Neural cell (in vitro differentiated cells): Measurements from ENCODE around the gene PLXNA2.

ENCODE experiments used
- CTCF ChIP-seq: fragments of 450-650 bp; IDR thresholded peaks from 2 replicates; pipeline ENCODE4 v1.5.1; 2014; ENCODE audit warnings: antibody characterized with exemption, mild to moderate bottlenecking, moderate library complexity; ENCODE audit not compliant: poor library complexity, severe bottlenecking
- EP300 ChIP-seq: fragments of 450-650 bp; conservative IDR thresholded peaks from 2 replicates; pipeline ENCODE4 v1.6.1; 2014; ENCODE audit warnings: antibody characterized with exemption, mild to moderate bottlenecking, moderate library complexity; ENCODE audit not compliant: poor library complexity, severe bottlenecking
- EZH2 ChIP-seq: fragments of 200-600, 300-800 bp; shearing (Covaris generic), sonication (generic); IDR thresholded peaks from 2 replicates; pipeline ENCODE4 v1.6.1; 2014; ENCODE audit warnings: antibody characterized with exemption, low read length, borderline replicate concordance, mild to moderate bottlenecking; ENCODE audit not compliant: insufficient read depth, poor library complexity, severe bottlenecking
- MXI1 ChIP-seq: fragments of 450-650 bp; conservative IDR thresholded peaks from 2 replicates; pipeline ENCODE4 v1.6.1; 2014; ENCODE audit warnings: antibody characterized with exemption, mild to moderate bottlenecking; ENCODE audit not compliant: poor library complexity, severe bottlenecking
- POLR2AphosphoS5 ChIP-seq: IDR thresholded peaks from 2 replicates; pipeline ENCODE4 v1.6.1; 2012
- RAD21 ChIP-seq: fragments of 450-650 bp; conservative IDR thresholded peaks from 2 replicates; pipeline ENCODE4 v1.6.1; 2014; ENCODE audit warnings: antibody characterized with exemption, mild to moderate bottlenecking, moderate library complexity
- REST ChIP-seq: IDR thresholded peaks from 2 replicates; pipeline ENCODE4 v1.6.1; 2012; ENCODE audit warnings: borderline replicate concordance
- SMC3 ChIP-seq: fragments of 450-650 bp; conservative IDR thresholded peaks from 2 replicates; pipeline ENCODE4 v1.6.1; 2014; ENCODE audit warnings: antibody characterized with exemption, mild to moderate bottlenecking, moderate library complexity; ENCODE audit not compliant: poor library complexity
- TAF1 ChIP-seq: IDR thresholded peaks from 2 replicates; pipeline ENCODE4 v1.6.1; 2012; ENCODE audit warnings: low read depth

DNA sequence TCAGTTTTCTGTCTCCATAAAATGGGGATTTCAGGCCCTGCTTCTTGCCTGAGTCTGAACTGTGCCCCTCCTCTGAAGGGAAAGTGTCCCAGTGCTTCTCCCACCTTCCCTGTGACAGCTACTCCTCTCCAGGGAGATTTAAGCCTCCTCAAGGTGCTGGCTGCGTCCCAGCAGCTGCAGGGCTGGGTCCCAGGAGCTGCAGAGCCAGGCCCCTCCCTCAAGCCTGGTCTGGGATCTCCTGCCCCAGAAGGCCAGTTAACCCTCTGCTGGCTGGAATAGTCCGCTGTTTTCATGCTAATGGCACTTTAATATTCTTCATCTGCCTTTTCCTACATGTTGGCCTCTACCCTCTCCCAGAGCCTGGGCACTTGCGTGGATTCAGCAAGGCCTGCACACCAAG is 99.0 kb downstream of the PLXNA2 start:
- TF ChIP-seq EZH2 (no peak), CTCF (no peak), RAD21 (no peak), EP300 (no peak), REST (no peak), POLR2AphosphoS5 (no peak), MXI1 (no peak), TAF1 (no peak), SMC3 (no peak)
